Ovary (tissue), 9 donors: ENCODE results near the gene ARSI. TPM values are rescaled to one million over a fixed set of nuclear protein-coding genes. Genes with fewer than 3 reads are reported as not detected.

Experiments
- DNase-seq, 5 donors: peaks; one replicate each; pipeline ENCODE4 v3.0.0-alpha.2; 2019 to 2020
- H3K27ac ChIP-seq, 2 donors: fragments of 200-600 bp; one replicate each; pipeline versions ENCODE4 v1.5.1 to v1.8.0; 2019 to 2022
- H3K27me3 ChIP-seq: fragments of 200-600 bp; one replicate; pipeline ENCODE4 v1.8.0; 2022
- H3K36me3 ChIP-seq: fragments of 200-600 bp; sonication (generic); one replicate; pipeline ENCODE4 v1.5.1; 2019
- H3K4me1 ChIP-seq: one replicate; pipeline ENCODE4 v1.8.1; 2013; ENCODE audit warnings: mild to moderate bottlenecking, moderate library complexity; ENCODE audit not compliant: insufficient read depth
- H3K4me3 ChIP-seq: fragments of 200-600 bp; sonication (generic); one replicate; pipeline ENCODE4 v1.5.1; 2017
- H3K9me3 ChIP-seq, 2 donors: fragments of 200-600 bp in 1 of 2; sonication (generic) in 1 of 2; one replicate each; pipeline versions ENCODE4 v1.5.1 to v1.8.1; 2013 to 2019; ENCODE audit warnings: mild to moderate bottlenecking in 1 of 2, moderate library complexity in 1 of 2
- CTCF ChIP-seq, 3 donors: fragments of 450-650 bp in 2 of 3; fragments of 200-600 bp in 1 of 3; IDR thresholded peaks; one replicate each; pipeline versions ENCODE4 v1.5.1 to v1.8.0; 2016 to 2022; ENCODE audit warnings: antibody characterized with exemption in 3 of 3, mild to moderate bottlenecking in 1 of 3
- EP300 ChIP-seq: sonication (generic); formaldehyde crosslinking; IDR thresholded peaks from one replicate; pipeline ENCODE4 v1.6.1; 2017; ENCODE audit warnings: antibody characterized with exemption
- POLR2A ChIP-seq: fragments of 450-650 bp; IDR thresholded peaks from one replicate; pipeline ENCODE4 v1.6.1; 2017; ENCODE audit warnings: antibody characterized with exemption, mild to moderate bottlenecking, moderate library complexity
- whole genome bisulfite sequencing, 3 donors: extraction: QIAGEN DNeasy Blood & Tissue Kit in 1 of 3; methylation state at CpG; one replicate each; pipeline versions ENCODE4 v1.1.5 to v1.1.7; 2013 to 2017; 5-methylcytosine and 5-hydroxymethylcytosine counted together
- intact Hi-C, 4 donors: fragments of 100-400 bp; cut with DNase I; formaldehyde crosslinking; loops; one replicate each; pipeline versions ENCODE4 v1.11.0 to v1.15.1; 2022 to 2023
- polyA plus RNA-seq, 2 donors: library from polyadenylated mRNA; stranded (reverse); fragments of 200-250 nt in 1 of 2; fragments of 350-450 nt in 1 of 2; fragmentation: Illumina TruSeq in 1 of 2; extraction: RNeasy Lipid Tissue Mini Kit (QIAGEN cat#74804) in 1 of 2; gene quantifications; one replicate each; pipeline ENCODE4 v1.2.3, GENCODE V29; 2013 to 2014
- total RNA-seq, 7 donors: library from RNA; depleted of rRNA in 2 of 7; stranded (reverse); fragments of >200 nt in 2 of 7; fragmentation: NEBNext Ultra II Directional in 3 of 7; extraction: Animal tissue kit (Norgen Biotek cat#: 25700) in 3 of 7; gene quantifications; one replicate each; pipeline versions ENCODE4 v1.1.0 to v1.2.4, GENCODE V29; 2016 to 2023
- donor health status: DM: no; HTN: no; CAD: no; lungs with moderate emphysema.
- donor health status: DM: no; HTN: no; CAD: no.
- donor health status: Bipolar disorder and iron deficiency.
- donor health status: DM: yes; HTN: yes; CAD: no.
- donor health status: DM: no; HTN: no; CAD: no.
- donor health status: DM: yes; HTN: yes; CAD: no.

ARSI gene
- total and polyA plus RNA-seq, 9 donors: 0.15 to 1.4 (median 0.63) TPM

GRCh38 chr5:150263375-150263775, 39.3 kb downstream of the ARSI start:
- no peak overlapping the region for H3K27ac ChIP-seq
- intact Hi-C loops: no loop called here
- H3K27me3 ChIP-seq: no peaks in the 10 kb centered on the region
- DNase-seq: no peak
- H3K9me3 ChIP-seq: no peaks in the 10 kb centered on the region
- no peaks in the 10 kb centered on the region for H3K36me3 ChIP-seq
- H3K4me1 ChIP-seq: peaks cover 12% of the 10 kb centered on the region
- TF ChIP-seq CTCF (IDR thresholded peaks at IDR 0.05) (no peak), EP300 (no peak), POLR2A (no peak)
- no peak overlapping the region for H3K4me3 ChIP-seq
- 67 to 84% (median 69%) methylated on average over 5 of the region's 5 CpGs for WGBS, 3 donors

- no peak overlapping the region for H3K27ac ChIP-seq
- no peak for TF ChIP-seq EP300
- no peak for TF ChIP-seq POLR2A
- no peak for TF ChIP-seq CTCF (IDR thresholded peaks at IDR 0.05)
- no peaks in the 10 kb centered on the region for H3K9me3 ChIP-seq
- H3K36me3 ChIP-seq: no peaks in the 10 kb centered on the region
- peaks cover 12% of the 10 kb centered on the region for H3K4me1 ChIP-seq
- no peaks in the 10 kb centered on the region for H3K27me3 ChIP-seq
- intact Hi-C loops: no loop called here
- 87 to 92% (median 92%) methylated on average over 7 of the region's 7 CpGs for WGBS, 3 donors
- no peak for DNase-seq
- no peak overlapping the region for H3K4me3 ChIP-seq
Observed at GRCh38 chr5:150262502-150262901, 40.2 kb downstream of the ARSI start.

DNA sequence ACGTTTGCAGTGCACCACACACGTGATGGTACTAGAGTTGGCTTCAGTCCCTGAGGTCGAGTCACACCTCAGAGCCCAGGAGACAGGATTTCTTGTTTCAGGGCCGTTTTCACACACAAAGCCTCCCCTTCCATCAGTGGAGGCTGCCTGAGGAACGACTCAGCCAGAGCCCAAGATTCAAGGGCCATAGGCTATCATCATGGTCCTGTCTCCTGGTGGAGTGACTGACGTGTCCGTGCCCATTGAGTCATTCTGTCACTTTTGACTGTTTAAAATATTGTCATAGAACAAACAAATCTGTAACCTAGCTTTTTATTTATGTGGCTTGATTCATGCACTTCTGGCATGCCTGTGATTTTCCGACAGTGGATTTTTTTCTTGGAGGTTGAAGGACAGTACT, 41.5 kb downstream of the ARSI start:
- Histone ChIP-seq H3K4me1 (peaks cover 10% of the 10 kb centered on the region), H3K27ac (no peak overlapping the region), H3K27me3 (no peaks in the 10 kb centered on the region), H3K9me3 (no peaks in the 10 kb centered on the region), H3K4me3 (no peak overlapping the region), H3K36me3 (no peaks in the 10 kb centered on the region)
- no peak for DNase-seq
- WGBS, 3 donors: 72 to 75% (median 73%) methylated on average over 8 of the region's 8 CpGs
- intact Hi-C loops: no loop called here
- TF ChIP-seq EP300: no peak
- TF ChIP-seq CTCF (IDR thresholded peaks at IDR 0.05): no peak
- no peak for TF ChIP-seq POLR2A

DNA sequence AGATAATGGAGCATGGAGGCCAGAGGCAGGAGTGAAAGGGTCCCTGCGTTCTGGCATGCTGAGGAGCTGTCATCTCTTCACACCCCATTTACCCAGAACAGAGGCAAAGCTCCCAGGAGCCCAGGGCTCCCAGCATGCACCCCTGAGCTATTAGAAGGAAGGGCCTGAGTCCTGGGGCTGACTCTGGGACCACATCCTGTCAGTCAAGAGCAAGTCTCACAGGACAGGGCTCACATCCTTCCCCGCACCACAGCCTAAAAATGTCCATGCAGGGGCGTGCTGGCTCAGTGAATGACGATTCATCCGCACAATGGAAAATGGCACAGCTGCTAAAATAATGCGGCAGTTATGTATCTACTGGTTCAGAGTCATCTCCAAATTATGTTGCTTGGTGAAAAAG, 44.6 kb downstream of the ARSI start:
- DNase-seq: no peak
- intact Hi-C loops: no loop called here
- Histone ChIP-seq H3K4me1 (peaks cover 2% of the 10 kb centered on the region), H3K4me3 (no peak overlapping the region), H3K27ac (no peak overlapping the region), H3K9me3 (no peaks in the 10 kb centered on the region), H3K27me3 (no peaks in the 10 kb centered on the region), H3K36me3 (no peaks in the 10 kb centered on the region)
- TF ChIP-seq EP300 (no peak), POLR2A (no peak), CTCF (IDR thresholded peaks at IDR 0.05) (no peak)
- 75 to 81% (median 79%) methylated on average over 6 of the region's 6 CpGs for WGBS, 3 donors

DNA sequence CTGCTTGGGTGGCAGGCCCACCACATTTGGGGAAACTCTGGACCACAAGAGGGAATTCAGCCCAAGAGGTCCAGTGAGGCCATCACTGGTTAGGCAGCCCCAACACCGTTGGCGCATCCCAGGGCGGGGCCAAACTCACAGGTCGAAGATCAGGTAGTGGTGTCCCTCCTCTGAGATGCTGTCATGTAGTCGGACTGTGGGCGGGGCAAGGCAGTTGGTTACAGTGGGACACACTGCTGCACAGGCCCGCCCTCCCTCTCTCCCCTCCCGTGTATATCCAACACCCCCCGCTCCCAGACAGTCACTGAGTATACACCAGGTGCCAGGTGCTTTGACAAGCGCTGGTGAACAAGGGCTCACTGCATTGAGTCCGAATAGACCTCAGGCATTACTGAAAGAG, 45.3 kb downstream of the ARSI start:
- no peak overlapping the region for H3K27ac ChIP-seq
- H3K27me3 ChIP-seq: no peaks in the 10 kb centered on the region
- H3K36me3 ChIP-seq: no peaks in the 10 kb centered on the region
- no peak for TF ChIP-seq CTCF (IDR thresholded peaks at IDR 0.05)
- TF ChIP-seq POLR2A: no peak
- no peak for TF ChIP-seq EP300
- intact Hi-C loops: no loop called here
- no peak overlapping the region for H3K4me3 ChIP-seq
- 79 to 91% (median 88%) methylated on average over 11 of the region's 11 CpGs for WGBS, 3 donors
- H3K4me1 ChIP-seq: no peaks in the 10 kb centered on the region
- H3K9me3 ChIP-seq: no peaks in the 10 kb centered on the region
- DNase-seq: no peak
